GM10266 (cell line): ENCODE measurements around the gene PDE4D.

Experiments
- DNase-seq: peaks from one replicate; pipeline ENCODE4 v3.0.0; 2012; ENCODE audit errors: extremely low spot score
- CTCF ChIP-seq: IDR thresholded peaks from 2 replicates; pipeline ENCODE4 v1.5.1; 2012; ENCODE audit warnings: mild to moderate bottlenecking, low read depth; ENCODE audit not compliant: control insufficient read depth, insufficient read depth; ENCODE audit errors: missing control alignments

PDE4D gene

GRCh38 chr5:59055745-59056448 lies 837.6 kb downstream of the PDE4D start:
- TF ChIP-seq CTCF: no peak
- DNase-seq: no peak

- no peak for TF ChIP-seq CTCF
- DNase-seq: no peak
Observed at GRCh38 chr5:59054963-59055528, 838.5 kb downstream of the PDE4D start.

GRCh38 chr5:59051951-59052350 lies 841.6 kb downstream of the PDE4D start:
- no peak for TF ChIP-seq CTCF
- DNase-seq: no peak

GRCh38 chr5:59049095-59049494 lies 844.4 kb downstream of the PDE4D start:
- no peak for DNase-seq
- no peak for TF ChIP-seq CTCF

DNA sequence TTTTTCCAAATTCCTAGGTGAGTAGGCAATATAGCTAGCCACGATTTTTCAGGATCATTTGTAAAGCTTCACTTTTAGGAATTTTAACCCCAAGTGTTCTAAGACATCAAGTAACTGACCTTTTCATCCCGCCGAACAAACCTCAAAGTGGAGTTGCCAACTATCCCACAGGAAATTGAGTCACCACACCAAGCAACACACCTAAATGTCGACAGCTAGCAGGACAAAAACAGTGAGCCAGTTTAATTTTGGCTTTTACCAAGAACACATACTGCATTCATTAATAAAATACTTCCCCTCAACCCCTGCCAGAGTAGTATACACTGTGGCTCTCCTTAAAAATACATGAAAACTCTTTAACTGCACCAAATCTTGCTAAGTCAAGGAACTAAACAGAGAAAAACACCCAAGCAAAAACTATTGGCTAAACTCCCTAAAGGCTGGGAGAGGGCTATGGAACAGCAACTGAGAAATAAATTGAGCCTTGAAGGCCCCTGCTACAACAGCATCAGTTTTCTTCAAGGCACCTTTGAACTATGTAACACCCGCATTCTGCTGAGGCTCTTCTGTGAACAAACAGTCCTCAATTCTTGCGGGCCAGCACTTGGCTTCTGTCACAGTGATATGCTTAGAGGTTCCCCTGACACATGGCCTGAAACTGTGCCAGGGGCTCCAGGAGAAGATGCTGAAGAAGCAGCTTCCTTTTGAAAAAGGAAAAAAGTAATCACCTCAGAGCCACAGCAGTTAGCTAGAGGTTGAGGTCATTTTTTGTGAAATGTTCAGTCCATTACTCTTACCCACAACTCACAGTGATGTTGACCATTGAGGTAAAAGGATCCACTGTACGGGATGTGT lies 851.1 kb downstream of the PDE4D start:
- TF ChIP-seq CTCF: no peak
- DNase-seq: no peak

DNA sequence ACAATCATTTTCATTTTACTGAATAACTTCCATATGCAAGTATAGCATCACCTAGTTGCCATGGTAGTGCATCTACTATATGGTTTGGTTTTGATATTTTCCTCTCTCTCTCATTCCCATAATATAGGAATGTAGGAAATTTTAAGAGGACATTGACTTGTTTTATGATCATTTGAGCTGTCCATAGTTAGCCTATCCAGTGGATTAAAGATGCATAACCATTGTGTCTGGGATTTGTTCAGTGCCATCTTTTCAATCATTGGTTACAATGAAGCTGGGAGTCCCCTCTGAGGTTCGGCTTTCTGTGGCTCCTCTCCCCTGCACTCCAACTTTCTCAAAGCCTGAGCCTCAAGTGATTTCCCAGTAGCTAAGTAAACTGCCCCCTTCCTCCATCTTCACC lies 852.2 kb downstream of the PDE4D start:
- TF ChIP-seq CTCF: no peak
- DNase-seq: no peak
